ENCODE results near the gene SPEN.

GRCh38 chr1:15941899-15942660 is 94.6 kb downstream of the SPEN start:
- TF ChIP-seq CTCF (conservative IDR thresholded peaks at IDR 0.05; ENCODE audit: low read depth, low read length) (no peak), EZH2 (IDR thresholded peaks at IDR 0.05; ENCODE audit: borderline replicate concordance, low read depth, low read length, poor library complexity, severe bottlenecking) (no peak)
